LNCAP (cell line): ENCODE results near the gene KLRD1.

Experiments used
- CTCF ChIP-seq: fragments of 450-650 bp; IDR thresholded peaks from 2 replicates; pipeline ENCODE4 v1.5.1; 2017; ENCODE audit warnings: mild to moderate bottlenecking

Gene KLRD1

GRCh38 chr12:10368206-10369171 is 60.8 kb downstream of the KLRD1 start:
- TF ChIP-seq CTCF, result no peak

GRCh38 chr12:10369557-10370415 is 62.1 kb downstream of the KLRD1 start:
- TF ChIP-seq CTCF, result no peak

- TF ChIP-seq CTCF, result no peak
These were observed 64.9 kb downstream of the KLRD1 start for GRCh38 chr12:10372559-10372958.

- TF ChIP-seq CTCF, result no peak
These were observed 67.0 kb downstream of the KLRD1 start for GRCh38 chr12:10374624-10375018.
